Measurements from ENCODE around the gene ARHGAP20. TPM values are rescaled to one million over a fixed set of nuclear protein-coding genes. Genes with fewer than 3 reads are reported as not detected.

Gene ARHGAP20
- polyA plus RNA-seq, 1 donor, result 6.1 TPM

DNA sequence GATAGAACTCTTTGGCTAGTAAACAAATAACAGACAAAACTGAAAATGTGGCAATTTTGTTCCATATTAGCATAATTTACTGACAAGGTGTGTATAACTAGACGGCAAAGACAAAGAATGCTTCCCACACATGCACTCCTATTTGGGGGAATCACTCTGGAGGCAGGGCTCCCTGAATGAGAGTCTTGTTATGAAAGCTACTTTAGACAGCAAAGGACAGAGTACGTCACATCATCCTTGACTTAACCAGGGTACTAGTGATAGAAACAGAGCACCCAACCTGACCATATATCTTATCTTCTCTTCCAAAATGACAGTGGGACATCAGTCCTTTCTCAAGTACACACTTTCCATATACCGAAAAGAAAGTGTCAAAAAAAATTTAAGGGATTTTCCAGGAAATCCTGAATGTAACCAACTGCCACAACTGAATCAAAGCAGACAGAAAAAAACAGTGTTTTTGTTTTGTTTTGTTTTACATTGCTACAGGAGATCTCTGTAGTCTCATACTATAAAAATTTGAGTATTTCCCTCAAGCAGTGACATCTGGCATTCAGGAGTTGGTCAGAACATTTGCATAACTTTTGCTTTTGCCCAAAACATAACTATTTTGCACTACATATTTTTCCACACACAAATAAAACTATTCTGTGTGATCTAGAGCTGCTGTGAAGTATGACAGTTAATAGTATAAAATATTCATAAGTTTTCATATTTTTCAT lies 98.9 kb downstream of the ARHGAP20 start:
- no peak for DNase-seq

DNA sequence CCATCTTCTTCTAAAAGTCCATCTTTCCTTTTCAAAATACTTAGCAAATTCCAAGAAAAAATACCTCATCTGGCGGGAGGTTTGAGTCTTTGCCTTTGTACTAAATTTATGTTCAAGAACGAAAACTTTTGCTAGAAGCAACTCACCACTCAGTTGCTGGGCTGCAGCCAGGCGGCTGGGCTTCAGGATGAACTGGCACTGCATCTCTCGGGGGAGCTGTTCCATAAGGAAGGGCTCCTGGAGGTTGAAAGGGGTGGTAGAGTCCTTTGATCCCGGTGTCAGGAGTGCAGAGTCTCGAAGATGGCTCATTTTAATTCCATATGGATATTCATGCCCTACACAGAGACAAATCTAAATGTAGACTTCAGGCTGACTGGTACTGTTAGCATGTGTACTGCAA lies 105.8 kb downstream of the ARHGAP20 start:
- no peak for DNase-seq

DNA sequence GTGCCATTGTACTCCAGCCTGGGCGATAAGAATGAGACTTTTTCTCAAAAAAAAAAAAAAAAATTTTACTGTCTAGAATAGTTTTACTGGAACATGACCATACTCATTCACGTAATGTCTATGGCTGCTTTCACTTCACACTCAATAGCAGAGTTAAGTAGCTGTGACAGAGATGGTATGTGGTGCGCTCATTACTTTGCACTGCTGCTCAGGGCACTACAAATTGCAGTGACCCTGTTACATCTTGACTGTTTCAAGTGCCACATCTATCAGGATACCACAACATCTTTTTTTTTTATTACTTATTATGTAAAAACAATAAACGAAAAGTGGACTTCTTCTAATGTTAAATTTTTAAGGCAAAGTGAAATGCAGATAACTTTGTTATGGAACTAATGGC lies 110.3 kb downstream of the ARHGAP20 start:
- no peak for DNase-seq

DNA sequence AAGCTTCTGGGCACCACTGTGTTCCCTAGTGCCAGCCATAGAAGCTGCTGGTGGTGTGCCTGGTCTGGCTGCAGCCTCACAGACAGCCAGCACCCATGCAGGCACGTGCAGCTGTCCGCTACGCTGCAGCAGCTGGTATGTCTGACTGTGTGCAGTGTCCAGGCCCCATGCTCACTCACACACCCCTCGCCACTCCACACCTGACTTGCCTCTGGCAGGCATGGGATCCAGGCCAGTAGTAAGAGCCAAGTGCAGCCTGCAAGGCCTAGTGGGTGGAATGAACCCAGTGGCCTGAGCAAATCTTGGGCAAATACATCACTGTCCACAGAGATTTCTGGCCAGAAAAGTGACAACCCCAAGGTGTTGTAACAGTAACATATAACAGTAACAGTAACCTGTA lies 111.9 kb downstream of the ARHGAP20 start:
- no peak for DNase-seq

DNA sequence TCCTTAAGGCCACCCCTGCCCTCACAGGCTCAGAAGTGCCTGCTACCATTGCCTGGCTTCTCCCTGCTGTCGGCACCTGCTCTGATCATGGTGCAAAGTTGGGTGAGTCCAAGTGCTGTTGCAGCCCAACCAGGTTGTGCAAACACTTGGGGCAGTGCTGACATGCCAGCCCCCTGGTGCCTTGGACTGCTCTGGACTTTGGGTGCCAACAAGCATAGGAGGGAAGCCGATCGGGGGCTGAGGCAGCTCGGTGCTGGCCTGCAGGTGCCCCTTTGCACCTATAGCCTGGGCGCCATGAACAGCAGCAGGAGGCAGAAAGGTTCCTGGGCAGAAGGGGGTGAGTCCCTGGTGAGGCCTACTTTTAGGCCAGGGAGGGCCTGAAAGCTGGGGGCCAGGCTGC lies 113.0 kb downstream of the ARHGAP20 start:
- DNase-seq, result no peak

DNA sequence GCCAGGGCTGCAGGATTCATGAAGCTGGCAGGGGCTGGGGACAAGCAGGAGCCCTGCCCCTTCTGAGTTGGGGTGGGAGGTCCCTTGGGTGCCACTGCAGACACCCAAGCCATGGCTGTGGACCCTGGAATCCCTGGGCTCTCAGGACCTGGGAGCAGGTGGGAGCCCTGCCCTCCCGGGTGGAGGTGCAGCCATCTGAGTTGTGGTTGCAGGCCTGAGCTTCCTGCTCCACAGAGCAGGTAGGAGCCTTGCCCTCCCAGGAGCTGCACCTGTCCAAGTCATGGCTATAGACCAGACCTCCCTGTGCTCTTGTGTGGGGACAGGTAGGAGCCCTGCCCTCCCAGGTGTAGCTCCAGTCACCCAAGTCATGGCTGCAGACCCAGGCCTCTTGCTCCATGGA lies 113.5 kb downstream of the ARHGAP20 start:
- DNase-seq, result no peak

DNA sequence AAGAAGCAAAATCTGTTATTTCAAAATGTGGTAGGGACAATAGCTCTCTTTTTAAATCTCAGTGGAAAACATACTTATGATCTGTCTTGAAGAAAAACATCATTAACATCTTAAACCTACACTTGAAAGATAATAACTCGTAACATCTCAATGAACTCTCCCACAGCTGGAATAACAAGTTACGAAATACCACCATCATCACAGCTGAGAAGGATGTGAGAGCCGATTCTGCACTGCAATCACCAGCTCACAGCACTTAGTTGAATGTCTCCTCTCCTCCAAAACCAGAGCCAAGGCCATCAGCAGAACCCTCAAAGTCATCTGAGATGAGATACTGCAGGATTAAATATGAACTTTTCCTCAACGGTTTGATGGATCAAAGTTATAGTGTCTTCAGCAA lies 124.3 kb downstream of the ARHGAP20 start:
- DNase-seq, result no peak

DNA sequence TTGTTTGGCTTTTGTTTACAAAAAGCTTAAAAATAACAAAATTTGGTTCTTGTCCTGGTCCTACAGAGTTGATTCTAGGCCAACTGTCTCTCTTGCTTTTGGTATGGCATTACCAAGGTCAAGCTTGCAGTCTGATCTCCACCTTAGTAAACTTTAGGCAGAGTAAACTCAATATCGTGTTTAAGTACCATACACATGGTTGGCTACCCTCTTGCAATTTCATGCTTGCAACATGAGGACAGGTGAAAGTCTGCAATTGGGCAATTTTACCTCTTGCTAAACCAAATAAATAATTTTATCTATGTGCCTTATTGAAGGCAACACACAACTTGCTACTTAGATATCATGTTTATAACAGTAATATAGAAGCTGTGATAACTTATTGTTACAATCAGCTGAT lies 125.1 kb downstream of the ARHGAP20 start:
- DNase-seq, result no peak

DNA sequence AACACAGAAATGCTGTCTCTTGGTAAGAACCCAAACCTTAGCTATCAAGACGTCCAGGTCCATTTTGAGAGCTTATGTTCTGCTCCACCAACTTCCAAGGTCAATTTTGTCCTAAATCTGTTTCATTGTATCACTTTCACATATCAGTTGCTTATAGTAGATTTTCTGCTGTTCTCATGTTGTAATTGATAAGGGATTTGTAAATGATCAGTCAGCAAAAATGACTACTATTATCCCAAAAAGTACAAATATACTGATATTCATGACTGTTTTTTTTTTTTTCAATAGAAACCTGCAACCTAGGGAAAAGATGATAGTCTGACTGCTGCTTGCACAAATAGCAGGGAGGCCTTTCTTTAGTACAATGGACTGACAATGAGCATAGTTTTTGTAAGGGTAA lies 128.1 kb downstream of the ARHGAP20 start:
- no peak for DNase-seq

DNA sequence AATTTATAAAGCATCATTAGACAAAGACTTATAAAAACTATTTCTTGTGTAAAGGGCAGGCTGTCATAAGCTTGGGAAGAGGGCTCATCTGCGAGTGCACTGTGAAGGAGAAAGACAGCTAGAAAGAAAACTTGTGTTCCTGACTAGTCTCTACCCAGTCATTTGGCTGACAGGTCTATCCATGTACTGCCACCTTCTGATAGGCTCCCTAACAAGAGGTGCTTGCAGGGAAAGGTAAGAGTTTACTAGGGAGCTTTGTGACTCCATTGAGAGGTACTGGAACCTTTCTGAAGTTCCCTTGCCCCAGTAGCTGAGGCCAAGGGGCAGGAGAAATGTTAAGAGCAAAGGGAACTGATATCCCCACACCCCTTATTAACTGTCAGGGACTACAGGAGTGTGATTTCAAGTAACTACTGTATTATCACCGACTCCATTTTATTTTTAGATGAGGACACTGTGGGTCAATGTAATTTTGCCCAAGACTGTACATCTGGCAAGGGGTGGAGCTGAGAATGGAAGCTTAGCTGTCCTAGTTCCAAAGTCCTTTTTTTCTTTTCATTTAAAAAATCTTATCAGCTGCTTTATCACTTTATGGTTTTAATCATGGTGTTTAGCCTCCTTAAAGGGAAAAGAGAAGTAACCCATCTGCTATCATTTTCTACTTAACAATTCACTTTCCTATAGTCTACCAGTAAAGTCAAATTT lies 129.4 kb downstream of the ARHGAP20 start:
- no peak for DNase-seq

DNA sequence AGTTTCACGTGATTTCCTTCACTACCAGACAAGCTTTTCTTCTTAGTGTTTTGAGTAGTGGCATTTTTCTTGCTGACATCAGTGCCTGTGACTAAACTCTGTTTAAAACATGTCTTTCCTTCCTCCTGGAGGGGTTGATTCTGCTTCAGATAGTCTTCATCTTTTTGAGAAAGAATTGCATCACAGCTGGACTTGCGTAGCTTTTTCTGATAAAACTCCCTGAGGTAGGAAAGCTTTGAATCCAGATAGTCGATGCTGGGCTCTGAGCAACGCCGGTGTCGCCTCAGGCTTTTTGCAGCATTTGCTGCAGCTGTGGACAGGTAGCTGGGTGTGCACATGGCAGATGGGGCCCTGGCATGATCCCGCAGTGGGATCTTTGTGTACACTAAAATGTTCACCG lies 131.7 kb downstream of the ARHGAP20 start:
- DNase-seq, result no peak

DNA sequence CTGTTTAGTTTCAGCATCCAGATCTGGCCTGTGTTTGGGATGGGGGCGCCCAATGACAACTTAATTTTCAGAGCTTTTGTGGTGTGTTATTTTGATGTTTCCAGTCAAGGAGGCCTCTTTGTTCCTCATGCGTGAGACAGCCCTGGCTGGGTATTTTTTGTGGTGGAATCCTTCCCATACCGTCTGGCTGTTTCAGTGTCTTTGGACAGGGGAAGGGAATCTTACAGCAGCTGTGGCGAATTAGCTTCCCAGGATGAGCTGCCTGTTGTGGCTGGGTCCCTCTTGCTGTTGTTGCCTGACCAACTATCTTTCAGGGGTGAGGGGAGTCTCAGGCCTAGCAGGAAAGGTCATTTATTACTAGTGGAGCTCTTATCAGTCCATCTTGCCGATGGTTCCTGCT lies 138.8 kb downstream of the ARHGAP20 start:
- DNase-seq, result peak; percentile 25

DNA sequence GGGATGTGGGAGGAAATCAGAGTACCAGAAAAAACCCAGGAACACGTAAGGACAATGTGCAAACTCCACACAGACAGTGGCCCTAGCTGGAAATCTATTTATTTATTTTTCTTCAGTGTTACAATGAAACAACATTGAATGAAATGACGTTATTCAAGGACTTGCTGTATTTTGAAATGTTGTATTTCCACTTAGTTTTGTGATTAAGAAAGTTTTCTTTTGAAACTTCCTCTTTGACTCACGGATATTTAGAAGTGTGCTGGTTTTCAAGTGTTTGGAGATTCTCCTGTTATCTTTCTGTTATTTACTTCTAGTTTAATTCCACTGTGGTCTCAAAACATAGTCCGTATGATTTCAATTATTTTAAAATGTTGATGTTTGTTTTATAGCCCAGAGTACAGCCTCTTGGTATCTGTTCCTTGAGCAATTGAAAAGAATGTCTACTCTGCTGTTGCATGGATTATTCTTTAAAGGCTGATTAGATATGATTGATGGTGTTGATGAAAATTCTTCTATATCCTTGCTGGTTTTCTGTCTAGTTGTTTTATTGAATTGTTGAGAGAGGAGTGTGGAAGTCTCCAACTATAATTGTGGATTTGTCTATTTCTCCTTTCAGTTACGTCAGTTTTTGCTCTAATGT lies 141.0 kb downstream of the ARHGAP20 start:
- no peak for DNase-seq

DNA sequence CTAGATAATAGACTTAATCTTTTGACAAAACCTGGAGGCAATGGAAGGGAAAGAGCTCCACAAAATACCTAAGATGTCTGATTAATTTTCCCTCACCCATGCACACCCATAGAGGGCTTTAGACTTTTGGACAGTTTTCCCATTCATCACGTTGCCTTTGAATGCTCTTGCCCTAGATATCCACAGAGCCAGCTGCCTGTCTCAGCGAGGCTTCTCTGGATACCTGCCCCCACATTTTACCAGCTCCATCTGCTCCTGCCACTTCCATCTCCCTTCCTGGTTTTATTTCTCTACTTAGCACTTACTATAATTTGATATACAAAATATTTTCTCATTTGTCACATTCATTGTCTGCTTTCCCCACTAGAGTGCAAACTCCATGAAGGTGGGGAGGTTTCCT lies 145.7 kb downstream of the ARHGAP20 start:
- DNase-seq, result no peak

DNA sequence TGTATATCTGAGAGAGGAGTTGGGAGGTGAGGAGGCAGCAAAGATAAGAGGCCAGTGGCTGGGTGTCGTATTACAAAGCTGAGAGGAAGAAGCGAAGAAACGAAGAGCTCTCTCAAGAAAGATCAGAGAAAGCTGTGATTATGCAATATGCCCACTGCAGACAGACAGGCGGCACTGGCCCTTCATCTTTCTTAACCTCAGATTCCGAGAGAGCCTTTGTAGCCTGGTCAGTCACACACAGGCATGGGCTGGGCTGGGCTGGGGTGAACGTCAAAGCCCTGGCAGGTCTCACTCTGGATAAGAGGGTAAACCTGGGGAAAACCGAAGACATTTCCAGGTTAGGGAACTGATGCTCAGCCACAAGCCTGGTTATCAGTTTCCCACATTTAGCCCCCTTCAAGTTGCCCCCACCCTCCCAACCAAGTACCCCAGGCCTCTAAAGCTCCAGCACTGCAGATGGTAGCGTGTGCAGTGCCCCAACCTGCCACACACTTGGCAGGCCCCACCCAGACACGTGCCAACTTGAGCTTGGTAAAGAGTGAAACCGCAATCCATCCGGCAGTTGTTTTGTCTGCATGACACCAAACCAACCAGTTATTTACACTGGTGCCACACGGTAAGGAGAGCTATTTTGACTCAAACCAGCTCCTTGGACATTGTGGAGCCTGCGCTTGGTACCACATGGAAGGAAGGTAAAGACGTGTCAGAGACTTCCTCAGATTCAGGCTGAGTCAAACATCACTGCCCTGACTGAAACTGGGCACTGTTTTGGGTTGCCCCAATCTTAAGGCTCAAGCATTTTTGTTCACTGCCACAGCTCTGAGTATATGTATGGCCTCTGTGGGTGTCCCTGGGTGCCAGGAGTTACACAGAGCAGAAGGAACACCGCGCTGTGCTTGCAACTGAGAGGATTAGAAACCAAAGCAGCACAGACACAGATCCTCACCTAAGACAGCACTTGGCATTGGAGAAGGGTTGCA lies 146.6 kb downstream of the ARHGAP20 start:
- DNase-seq, result no peak

DNA sequence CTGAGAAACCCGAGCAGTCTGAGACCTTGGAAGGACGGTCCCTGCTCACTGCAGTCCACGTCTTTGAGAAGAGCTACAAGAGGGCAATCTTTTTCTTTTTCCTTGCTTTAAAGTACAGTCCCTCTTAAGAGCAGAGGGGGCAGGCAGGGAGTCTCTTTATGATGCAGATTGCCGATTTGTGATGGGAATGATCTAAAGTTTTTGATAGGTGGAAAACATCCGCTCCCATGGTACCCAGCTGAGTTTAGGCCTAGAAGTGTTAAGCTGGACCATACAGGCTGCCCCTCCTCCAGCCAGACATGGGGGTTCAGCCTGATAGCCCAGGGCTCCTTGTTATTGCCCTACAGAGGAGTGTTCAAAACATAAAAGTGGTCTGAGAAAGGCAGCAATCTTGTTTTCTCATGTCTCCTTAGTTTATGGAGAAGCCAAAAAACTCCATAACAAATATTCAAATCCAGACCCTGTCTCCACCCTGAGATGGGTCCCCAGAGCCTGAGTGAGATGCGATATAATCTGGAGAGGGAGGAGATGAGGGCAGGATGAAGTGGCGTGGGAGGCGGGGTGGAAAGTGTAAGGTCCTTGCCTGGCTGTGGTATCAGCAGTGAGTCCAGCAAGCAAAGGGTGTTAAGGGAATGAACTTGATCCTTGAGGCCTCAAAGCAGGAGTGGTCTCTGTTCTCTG lies 147.4 kb downstream of the ARHGAP20 start:
- DNase-seq, result no peak

DNA sequence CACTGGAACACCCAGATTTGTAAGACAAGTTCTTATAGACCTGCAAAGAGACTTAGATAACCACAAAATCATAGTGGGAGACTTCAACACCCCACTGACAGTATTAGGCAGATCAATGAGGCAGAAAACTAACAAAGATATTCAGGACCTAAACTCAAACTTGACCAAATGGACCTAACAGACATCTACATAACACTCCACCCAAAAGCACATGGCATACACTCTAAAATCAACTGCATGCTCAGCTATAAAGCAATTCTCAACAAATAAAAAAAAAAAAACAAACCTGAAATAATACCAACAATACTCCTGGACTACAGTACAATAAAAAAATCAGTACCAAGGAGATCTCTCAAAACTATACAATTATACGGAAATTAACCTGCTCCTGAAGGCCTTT lies 167.5 kb downstream of the ARHGAP20 start:
- no peak for DNase-seq

DNA sequence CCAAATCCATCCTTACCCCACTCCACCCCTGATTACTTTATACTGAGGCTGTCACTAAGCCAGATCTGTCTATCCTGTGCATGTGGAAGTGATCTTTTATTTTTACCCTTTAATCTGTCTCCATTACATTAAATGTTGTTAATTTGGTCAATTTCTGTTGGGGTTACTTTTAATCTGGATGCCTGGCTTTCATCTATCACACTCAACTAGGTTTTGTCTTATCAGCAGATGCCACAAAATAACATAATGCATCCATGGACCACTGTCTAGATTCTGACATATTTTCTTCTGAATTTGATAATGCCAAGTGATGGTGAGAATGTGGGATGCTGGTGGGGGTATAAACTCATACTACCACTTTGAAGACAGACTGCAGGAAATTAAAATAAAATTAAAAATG lies 174.1 kb downstream of the ARHGAP20 start:
- DNase-seq, result no peak

DNA sequence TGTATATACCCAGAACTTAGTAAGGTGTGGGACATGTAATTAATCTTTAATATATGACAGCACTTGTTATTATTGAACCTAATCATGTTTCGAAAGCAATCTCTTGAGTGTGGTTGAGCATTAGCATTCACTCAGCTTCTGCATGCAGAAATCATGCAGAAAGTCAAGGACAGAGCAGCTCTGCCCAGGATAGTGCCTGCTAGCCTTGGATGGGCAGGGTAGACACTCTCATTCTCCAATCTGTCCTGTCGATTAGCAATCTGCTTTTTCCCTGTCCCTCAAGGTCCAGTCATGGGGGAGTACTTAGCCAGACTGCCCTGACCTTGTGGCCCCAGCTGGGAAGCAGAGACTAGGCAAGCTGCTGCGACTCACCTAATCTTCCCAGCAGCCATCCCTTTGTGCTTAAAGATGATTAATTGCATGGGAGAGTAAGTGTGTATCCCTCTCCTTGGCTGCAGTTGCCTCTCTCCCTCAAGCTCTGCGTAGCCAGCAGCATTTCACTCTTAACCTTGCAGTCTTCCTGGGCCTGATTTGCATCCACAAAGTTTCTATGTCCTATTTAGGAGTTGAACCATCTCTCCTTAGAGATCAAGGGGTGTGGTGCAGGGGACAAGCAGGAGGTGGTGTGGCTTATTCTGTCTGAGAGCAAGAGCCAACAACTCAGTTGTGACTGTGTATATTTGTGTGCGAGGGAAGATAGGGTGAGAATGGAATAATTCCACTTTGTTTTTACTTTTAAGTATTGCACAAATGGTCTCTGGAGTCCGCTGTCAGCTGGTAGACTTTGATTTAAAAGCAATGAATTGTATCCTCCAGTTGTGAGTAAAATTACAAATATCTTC lies 181.1 kb downstream of the ARHGAP20 start:
- no peak for DNase-seq

DNA sequence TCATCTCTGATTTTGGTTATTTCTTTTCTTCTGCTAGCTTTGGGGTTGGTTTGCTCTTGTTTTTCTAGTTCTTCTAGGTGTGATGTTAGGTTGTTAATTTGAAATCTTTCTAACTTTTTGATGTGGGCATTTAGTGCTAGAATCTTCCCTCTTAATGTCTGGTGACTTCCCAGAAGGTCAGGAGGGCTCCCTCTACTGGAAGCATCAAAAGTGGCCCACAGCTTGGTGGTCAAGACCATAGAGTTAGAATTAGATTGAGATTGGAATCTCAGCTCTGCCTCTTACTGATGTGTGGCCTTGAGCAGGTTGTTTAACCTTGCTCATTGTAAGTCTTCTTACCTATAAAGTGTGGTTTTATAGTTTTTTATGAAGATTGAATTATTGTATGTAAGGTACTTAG lies 183.2 kb downstream of the ARHGAP20 start:
- DNase-seq, result no peak

DNA sequence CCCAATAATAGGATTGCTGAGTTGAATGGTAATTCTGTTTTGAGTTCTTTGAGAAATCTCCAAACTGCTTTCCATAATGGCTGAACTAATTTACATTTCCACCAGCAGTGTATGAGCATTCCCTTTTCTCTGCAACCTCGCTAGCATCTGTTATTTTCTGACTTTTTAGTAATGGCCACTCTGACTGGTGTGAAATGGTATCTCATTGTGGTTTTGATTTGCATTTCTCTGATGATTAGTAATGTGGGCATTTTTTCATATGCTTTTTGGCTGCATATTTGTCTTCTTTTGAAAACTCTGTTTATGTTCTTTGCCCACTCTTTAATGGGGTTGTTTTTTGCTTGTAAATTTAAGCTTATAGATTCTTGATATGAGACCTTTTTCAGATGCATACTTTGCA lies 185.1 kb downstream of the ARHGAP20 start:
- DNase-seq, result no peak

All from hindlimb muscle (tissue), 1 donor.